WI38 (cell line): Measurements from ENCODE around the gene ASF1B.

Experiments
- H3K4me3 ChIP-seq: 2 replicates; pipeline ENCODE4 v1.5.1; 2011; ENCODE audit warnings: low read depth, mild to moderate bottlenecking, control low read depth, low read length
- CTCF ChIP-seq: IDR thresholded peaks from 2 replicates; pipeline ENCODE4 v1.5.1; 2012; ENCODE audit warnings: low read depth, mild to moderate bottlenecking, control low read depth, low read length

ASF1B gene

GRCh38 chr19:14080887-14081796 lies 55.2 kb downstream of the ASF1B start:
- peak overlapping the region; percentile 78 for H3K4me3 ChIP-seq
- no peak for TF ChIP-seq CTCF

- no peak for TF ChIP-seq CTCF
- H3K4me3 ChIP-seq = no peak overlapping the region
These were observed 58.0 kb downstream of the ASF1B start for GRCh38 chr19:14078411-14078810.

- peak overlapping the region; percentile 74 for H3K4me3 ChIP-seq
- TF ChIP-seq CTCF = no peak
These were observed 62.2 kb downstream of the ASF1B start for GRCh38 chr19:14073925-14074838.

GRCh38 chr19:14073261-14073924 lies 63.0 kb downstream of the ASF1B start:
- peak overlapping the region; percentile 74 for H3K4me3 ChIP-seq
- TF ChIP-seq CTCF = no peak

- peak within 1 kb of the TSS; percentile 74 for H3K4me3 ChIP-seq
- peak; percentile 6; the same call in 1 of the 2 replicates for TF ChIP-seq CTCF
These were observed 63.7 kb downstream of the ASF1B start, which contains the start of gene MISP3 for GRCh38 chr19:14072535-14073260. TSS of gene MISP3 (plus strand) at chr19:14072786. CDS start at chr19:14073310, 524 bp downstream.

- no peak for TF ChIP-seq CTCF
- H3K4me3 ChIP-seq = no peak overlapping the region
These were observed 65.9 kb downstream of the ASF1B start for GRCh38 chr19:14070268-14071050.
